Ishikawa (cell line): ENCODE measurements around the gene S100A5.

Experiments used
- CEBPB ChIP-seq: IDR thresholded peaks from 2 replicates; pipeline ENCODE4 v1.6.1; 2012
- CREB1 ChIP-seq: IDR thresholded peaks from 2 replicates; pipeline ENCODE4 v1.6.1; 2012; ENCODE audit warnings: low read depth
- EP300 ChIP-seq: IDR thresholded peaks from 2 replicates; pipeline ENCODE4 v1.6.1; 2012; ENCODE audit warnings: borderline replicate concordance
- FOXM1 ChIP-seq: IDR thresholded peaks from 2 replicates; pipeline ENCODE4 v1.6.1; 2012; ENCODE audit warnings: low read depth, borderline replicate concordance
- NFIC ChIP-seq: IDR thresholded peaks from 2 replicates; pipeline ENCODE4 v1.6.1; 2012
- RAD21 ChIP-seq: IDR thresholded peaks from 2 replicates; pipeline ENCODE4 v1.6.1; 2012; ENCODE audit warnings: low read depth
- TAF1 ChIP-seq: IDR thresholded peaks from 2 replicates; pipeline ENCODE4 v1.6.1; 2012; ENCODE audit warnings: low read depth, mild to moderate bottlenecking
- TEAD4 ChIP-seq: IDR thresholded peaks from 2 replicates; pipeline ENCODE4 v1.6.1; 2012

- TF ChIP-seq EP300 (no peak), TAF1 (no peak), FOXM1 (no peak), NFIC (no peak), TEAD4 (no peak), RAD21 (no peak), CEBPB (no peak), CREB1 (no peak)
Measured at GRCh38 chr1:153577138-153577537, 36.4 kb upstream of the S100A5 start.
